ENCODE results near the gene EFNA2. TPM values are rescaled to one million over a fixed set of nuclear protein-coding genes. Genes with fewer than 3 reads are reported as not detected.

EFNA2 gene
- total RNA-seq, 1 donor from 2014 or later = not detected

DNA sequence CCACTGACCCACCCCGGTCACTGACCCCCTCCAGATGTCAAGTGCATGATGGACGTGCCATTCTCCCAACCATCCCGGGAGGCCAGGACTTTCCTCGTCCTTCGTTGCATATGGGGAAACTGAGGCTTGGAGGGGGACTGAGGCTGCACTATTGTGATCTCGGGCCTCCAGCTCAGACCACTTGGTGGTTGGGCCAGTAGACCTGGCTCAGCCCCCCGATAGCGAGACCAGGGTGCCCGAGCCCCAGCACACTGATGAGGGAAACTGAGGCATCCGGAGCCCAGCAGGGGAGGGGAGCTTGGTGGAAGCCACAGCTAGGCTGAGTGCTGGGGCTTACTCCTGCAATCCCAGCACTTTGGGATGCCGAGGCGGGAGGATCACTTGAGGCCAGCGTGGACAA is 10.4 kb downstream of the EFNA2 start:
- Histone ChIP-seq H3K4me1 (peaks cover 6% of the 10 kb centered on the region), H3K36me3 (no peaks in the 10 kb centered on the region), H3K4me3 (no peak overlapping the region), H3K27ac (no peak overlapping the region), H3K27me3 (peaks cover 19% of the 10 kb centered on the region), H3K9me3 (no peaks in the 10 kb centered on the region)
- TF ChIP-seq POLR2A (IDR thresholded peaks at IDR 0.05) = no peak
- intact Hi-C loops (cut with DNase I) = no loop called here
- no peak for DNase-seq (ENCODE audit: extremely low spot score in 2 of 2)

DNA sequence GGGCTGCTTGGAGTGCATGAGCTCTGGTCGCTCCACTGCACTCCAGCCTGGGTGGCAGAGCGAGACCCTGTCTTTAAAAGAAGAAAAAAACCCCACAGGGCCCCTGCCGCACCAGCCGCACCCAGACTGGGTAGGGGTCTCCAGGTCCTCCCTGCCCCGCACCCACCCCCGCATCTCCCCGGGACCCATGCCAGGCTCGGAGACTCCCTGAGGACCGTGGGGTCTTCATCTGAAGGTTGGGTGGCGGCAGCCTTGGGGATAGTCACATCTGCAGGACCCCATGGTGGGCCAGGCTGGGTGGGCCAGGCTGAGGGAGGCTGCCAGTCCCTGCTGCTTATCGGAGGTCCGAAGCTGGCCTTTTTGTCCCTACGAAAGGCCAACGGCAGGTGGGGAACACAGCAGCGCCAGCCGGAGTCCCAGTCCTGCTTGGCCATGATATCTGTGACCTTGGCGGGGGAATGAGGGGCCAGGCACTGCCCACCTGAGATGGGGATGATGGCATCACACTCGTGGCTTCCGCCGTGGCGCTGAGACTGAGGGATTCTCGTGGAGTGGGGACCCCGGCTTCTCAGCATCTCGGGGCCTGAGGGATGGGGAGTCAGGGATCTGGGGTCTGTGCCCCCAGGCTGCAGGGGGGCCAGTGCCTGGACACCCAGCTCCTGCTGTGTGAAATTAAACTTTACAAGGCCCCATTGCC is 11.1 kb downstream of the EFNA2 start:
- H3K4me3 ChIP-seq = no peak overlapping the region
- peaks cover 6% of the 10 kb centered on the region for H3K4me1 ChIP-seq
- intact Hi-C loops (cut with DNase I) = no loop called here
- H3K36me3 ChIP-seq = no peaks in the 10 kb centered on the region
- peaks cover 19% of the 10 kb centered on the region for H3K27me3 ChIP-seq
- H3K27ac ChIP-seq = no peak overlapping the region
- TF ChIP-seq, protein P1, sequence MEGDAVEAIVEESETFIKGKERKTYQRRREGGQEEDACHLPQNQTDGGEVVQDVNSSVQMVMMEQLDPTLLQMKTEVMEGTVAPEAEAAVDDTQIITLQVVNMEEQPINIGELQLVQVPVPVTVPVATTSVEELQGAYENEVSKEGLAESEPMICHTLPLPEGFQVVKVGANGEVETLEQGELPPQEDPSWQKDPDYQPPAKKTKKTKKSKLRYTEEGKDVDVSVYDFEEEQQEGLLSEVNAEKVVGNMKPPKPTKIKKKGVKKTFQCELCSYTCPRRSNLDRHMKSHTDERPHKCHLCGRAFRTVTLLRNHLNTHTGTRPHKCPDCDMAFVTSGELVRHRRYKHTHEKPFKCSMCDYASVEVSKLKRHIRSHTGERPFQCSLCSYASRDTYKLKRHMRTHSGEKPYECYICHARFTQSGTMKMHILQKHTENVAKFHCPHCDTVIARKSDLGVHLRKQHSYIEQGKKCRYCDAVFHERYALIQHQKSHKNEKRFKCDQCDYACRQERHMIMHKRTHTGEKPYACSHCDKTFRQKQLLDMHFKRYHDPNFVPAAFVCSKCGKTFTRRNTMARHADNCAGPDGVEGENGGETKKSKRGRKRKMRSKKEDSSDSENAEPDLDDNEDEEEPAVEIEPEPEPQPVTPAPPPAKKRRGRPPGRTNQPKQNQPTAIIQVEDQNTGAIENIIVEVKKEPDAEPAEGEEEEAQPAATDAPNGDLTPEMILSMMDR (IDR thresholded peaks at IDR 0.05) = no peak
- TF ChIP-seq POLR2A (IDR thresholded peaks at IDR 0.05) (no peak), POLR2AphosphoS5 (IDR thresholded peaks at IDR 0.05; ENCODE audit: insufficient read depth in 1 of 2, low read depth in 1 of 2) (no peak)
- no peaks in the 10 kb centered on the region for H3K9me3 ChIP-seq
- no peak for DNase-seq (ENCODE audit: extremely low spot score in 2 of 2)

DNA sequence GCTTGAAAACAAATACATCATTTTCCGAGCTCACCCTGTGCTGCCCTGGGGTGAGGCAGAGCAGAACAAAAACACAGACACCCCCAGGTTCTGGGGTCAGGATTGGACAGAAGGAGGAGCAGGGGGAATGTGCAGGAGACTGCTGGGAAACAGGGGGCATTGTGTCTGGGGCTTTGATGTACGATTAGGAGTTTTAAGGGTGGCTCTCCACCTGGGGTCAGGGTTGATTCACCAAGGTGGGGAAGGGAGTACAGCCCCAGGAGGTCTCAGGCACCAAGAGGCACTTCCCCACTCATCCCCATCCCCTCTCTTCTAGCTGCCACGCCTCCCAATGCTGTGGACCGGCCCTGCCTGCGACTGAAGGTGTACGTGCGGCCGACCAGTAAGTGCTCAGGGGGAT is 12.6 kb downstream of the EFNA2 start:
- no peaks in the 10 kb centered on the region for H3K9me3 ChIP-seq
- H3K4me3 ChIP-seq = no peak overlapping the region
- DNase-seq (ENCODE audit: extremely low spot score in 2 of 2) = no peak
- intact Hi-C loops (cut with DNase I) = no loop called here
- TF ChIP-seq, protein P1 (IDR thresholded peaks at IDR 0.05) = no peak
- TF ChIP-seq POLR2A (IDR thresholded peaks at IDR 0.05) (no peak), POLR2AphosphoS5 (IDR thresholded peaks at IDR 0.05; ENCODE audit: insufficient read depth in 1 of 2, low read depth in 1 of 2) (no peak)
- no peak overlapping the region for H3K27ac ChIP-seq
- H3K36me3 ChIP-seq = no peaks in the 10 kb centered on the region
- H3K27me3 ChIP-seq = peaks cover 15% of the 10 kb centered on the region
- H3K4me1 ChIP-seq = peaks cover 6% of the 10 kb centered on the region

DNA sequence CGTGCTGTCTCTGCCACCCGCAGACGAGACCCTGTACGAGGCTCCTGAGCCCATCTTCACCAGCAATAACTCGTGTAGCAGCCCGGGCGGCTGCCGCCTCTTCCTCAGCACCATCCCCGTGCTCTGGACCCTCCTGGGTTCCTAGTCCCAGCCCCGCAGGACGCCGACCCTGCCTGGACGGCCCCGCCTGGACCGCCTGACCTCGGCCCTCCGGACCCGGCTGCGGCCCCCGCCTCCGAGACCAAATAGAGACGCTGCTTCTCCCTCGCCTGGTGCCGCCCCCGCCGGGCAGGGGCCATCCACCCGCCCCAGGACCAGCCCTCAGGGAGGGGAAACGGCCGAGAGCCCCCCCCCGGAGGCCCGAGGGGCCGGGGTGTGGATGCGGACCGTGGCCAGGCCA is 14.1 kb downstream of the EFNA2 start:
- Histone ChIP-seq H3K4me3 (no peak overlapping the region), H3K9me3 (no peaks in the 10 kb centered on the region), H3K27ac (no peak overlapping the region), H3K4me1 (peaks cover 6% of the 10 kb centered on the region), H3K27me3 (peaks cover 9% of the 10 kb centered on the region), H3K36me3 (no peaks in the 10 kb centered on the region)
- intact Hi-C loops (cut with DNase I) = no loop called here
- no peak for DNase-seq (ENCODE audit: extremely low spot score in 2 of 2)
- TF ChIP-seq, protein P1 (IDR thresholded peaks at IDR 0.05) = no peak
- TF ChIP-seq POLR2AphosphoS5 (IDR thresholded peaks at IDR 0.05; ENCODE audit: insufficient read depth in 1 of 2, low read depth in 1 of 2) = no peak

DNA sequence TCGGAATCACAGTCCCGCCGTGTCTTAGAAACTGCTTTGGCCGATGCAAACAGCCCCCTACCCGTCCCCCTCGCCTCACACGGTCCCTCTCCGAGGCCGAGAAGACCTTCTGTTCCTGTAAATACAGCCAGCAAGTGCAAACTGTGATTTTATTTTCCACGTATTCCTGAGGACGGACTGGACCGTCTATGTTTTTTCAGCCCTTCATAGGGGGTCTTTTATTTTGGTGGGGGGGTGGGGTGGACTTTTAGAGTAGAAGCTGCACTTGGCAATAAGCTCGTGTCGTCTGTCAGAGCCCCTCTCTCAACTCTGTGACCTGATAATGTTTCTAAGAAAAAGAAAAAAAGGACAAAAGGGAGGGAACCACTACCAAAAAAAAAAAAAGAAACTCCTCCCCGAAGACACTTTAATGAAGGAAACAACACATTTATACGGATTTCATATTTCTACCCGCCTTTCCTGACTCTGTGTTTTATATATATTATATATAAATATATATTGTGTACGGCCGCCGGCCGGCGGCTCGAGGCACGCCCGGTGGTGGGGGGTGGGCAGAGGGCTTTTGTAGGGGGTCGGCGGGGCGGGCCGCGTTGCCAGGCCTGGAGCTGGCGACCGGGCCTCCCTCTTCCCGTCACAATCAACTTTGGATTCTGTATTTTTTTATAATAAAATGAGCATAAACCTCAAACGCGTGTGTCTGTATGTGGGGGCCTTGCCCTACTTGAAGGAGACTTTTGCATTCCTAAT is 15.2 kb downstream of the EFNA2 start:
- intact Hi-C loops (cut with DNase I) = no loop called here
- no peaks in the 10 kb centered on the region for H3K4me1 ChIP-seq
- no peaks in the 10 kb centered on the region for H3K27me3 ChIP-seq
- TF ChIP-seq POLR2AphosphoS5 (IDR thresholded peaks at IDR 0.05; ENCODE audit: insufficient read depth in 1 of 2, low read depth in 1 of 2) (no peak), POLR2A (IDR thresholded peaks at IDR 0.05) (no peak)
- TF ChIP-seq, protein P1 (IDR thresholded peaks at IDR 0.05) = no peak
- no peaks in the 10 kb centered on the region for H3K36me3 ChIP-seq
- DNase-seq (ENCODE audit: extremely low spot score in 2 of 2) = no peak
- no peak overlapping the region for H3K4me3 ChIP-seq
- no peaks in the 10 kb centered on the region for H3K9me3 ChIP-seq
- H3K27ac ChIP-seq = no peak overlapping the region

All from vagina (tissue), 2 donors.